H9 (cell line): ENCODE results near the gene INO80. TPM values are rescaled to one million over a fixed set of nuclear protein-coding genes. Genes with fewer than 3 reads are reported as not detected.

Source experiments
- DNase-seq: peaks from one replicate; pipeline ENCODE4 v3.0.0-alpha.2; 2017
- H2AFZ ChIP-seq: one replicate; pipeline ENCODE4 v1.6.1; 2013; ENCODE audit warnings: mild to moderate bottlenecking, low read length, control low read depth, moderate library complexity
- H2AK5ac ChIP-seq: 2 replicates; pipeline ENCODE4 v1.6.1; 2013; ENCODE audit warnings: low read length, control low read depth, mixed read lengths; ENCODE audit not compliant: insufficient read length
- H2BK120ac ChIP-seq: one replicate; pipeline ENCODE4 v1.6.1; 2013; ENCODE audit warnings: low read depth, mild to moderate bottlenecking, low read length, control low read depth, inconsistent platforms; ENCODE audit not compliant: poor library complexity, severe bottlenecking
- H2BK12ac ChIP-seq: 2 replicates; pipeline ENCODE4 v1.6.1; 2013; ENCODE audit warnings: low read length, control low read depth, mixed read lengths, low read depth; ENCODE audit not compliant: insufficient read length
- H2BK15ac ChIP-seq: 2 replicates; pipeline ENCODE4 v1.6.1; 2013; ENCODE audit warnings: low read depth, low read length, control low read depth
- H2BK20ac ChIP-seq: one replicate; pipeline ENCODE4 v1.6.1; 2013; ENCODE audit warnings: low read depth, mild to moderate bottlenecking, low read length, control low read depth, inconsistent platforms; ENCODE audit not compliant: poor library complexity, severe bottlenecking
- H2BK5ac ChIP-seq: 2 replicates; pipeline ENCODE4 v1.6.1; 2013; ENCODE audit warnings: low read length, control low read depth, mixed read lengths; ENCODE audit not compliant: insufficient read length
- H3K14ac ChIP-seq: 2 replicates; pipeline ENCODE4 v1.6.1; 2013; ENCODE audit warnings: low read length, control low read depth; ENCODE audit not compliant: insufficient read depth
- H3K18ac ChIP-seq: 2 replicates; pipeline ENCODE4 v1.6.1; 2013; ENCODE audit warnings: low read depth, mild to moderate bottlenecking, mixed read lengths, low read length, control low read depth; ENCODE audit not compliant: insufficient read length
- H3K23ac ChIP-seq: 2 replicates; pipeline ENCODE4 v1.6.1; 2013; ENCODE audit warnings: low read length, control low read depth, mixed read lengths, low read depth; ENCODE audit not compliant: insufficient read length
- H3K23me2 ChIP-seq: 2 replicates; pipeline ENCODE4 v1.6.1; 2013; ENCODE audit warnings: low read depth, mild to moderate bottlenecking, mixed read lengths, low read length, control low read depth; ENCODE audit not compliant: insufficient read length, poor library complexity, severe bottlenecking
- H3K27ac ChIP-seq: 2 replicates; pipeline ENCODE4 v1.5.1; 2013; ENCODE audit warnings: low read length, control low read depth, mixed read lengths, low read depth; ENCODE audit not compliant: insufficient read length
- H3K27me3 ChIP-seq: 2 replicates; pipeline ENCODE4 v1.6.1; 2013; ENCODE audit warnings: low read length, control low read depth, inconsistent platforms; ENCODE audit not compliant: insufficient read depth
- H3K4ac ChIP-seq: 2 replicates; pipeline ENCODE4 v1.6.1; 2013; ENCODE audit warnings: low read depth, mild to moderate bottlenecking, control low read depth, inconsistent platforms, low read length, moderate library complexity
- H3K4me1 ChIP-seq: 2 replicates; pipeline ENCODE4 v1.6.1; 2013; ENCODE audit warnings: low read length, control low read depth, inconsistent platforms; ENCODE audit not compliant: insufficient read depth
- H3K4me2 ChIP-seq: 2 replicates; pipeline ENCODE4 v1.6.1; 2013; ENCODE audit warnings: low read length, control low read depth, mixed read lengths; ENCODE audit not compliant: insufficient read length, insufficient read depth
- H3K56ac ChIP-seq: 2 replicates; pipeline ENCODE4 v1.6.1; 2013; ENCODE audit warnings: low read depth, mild to moderate bottlenecking, mixed read lengths, low read length, control low read depth; ENCODE audit not compliant: insufficient read length
- H3K79me1 ChIP-seq: 2 replicates; pipeline ENCODE4 v1.6.1; 2013; ENCODE audit warnings: low read depth, mild to moderate bottlenecking, moderate library complexity, low read length, control low read depth, inconsistent platforms; ENCODE audit not compliant: insufficient read depth, poor library complexity, severe bottlenecking
- H3K79me2 ChIP-seq: 2 replicates; pipeline ENCODE4 v1.6.1; 2013; ENCODE audit warnings: low read length, control low read depth, inconsistent platforms; ENCODE audit not compliant: insufficient read depth
- H3K9ac ChIP-seq: 2 replicates; pipeline ENCODE4 v1.6.1; 2013; ENCODE audit warnings: low read length, control low read depth, mixed read lengths; ENCODE audit not compliant: insufficient read length; ENCODE audit errors: extremely low read depth
- H3K9me3 ChIP-seq: one replicate; pipeline ENCODE4 v1.6.1; 2013; ENCODE audit warnings: low read depth, low read length, inconsistent platforms; ENCODE audit not compliant: control insufficient read depth
- H3T11ph ChIP-seq: one replicate; pipeline ENCODE4 v1.6.1; 2013; ENCODE audit warnings: mild to moderate bottlenecking, low read length, control low read depth, inconsistent platforms
- H4K20me1 ChIP-seq: one replicate; pipeline ENCODE4 v1.6.1; 2013; ENCODE audit not compliant: control insufficient read depth, insufficient read length, insufficient read depth
- H4K5ac ChIP-seq: 2 replicates; pipeline ENCODE4 v1.6.1; 2013; ENCODE audit warnings: low read depth, mild to moderate bottlenecking, mixed read lengths, low read length, control low read depth; ENCODE audit not compliant: insufficient read length
- H4K8ac ChIP-seq: replicated peaks from 2 replicates; pipeline ENCODE4 v1.6.1; 2013; ENCODE audit warnings: low read length, control low read depth, mixed read lengths, low read depth; ENCODE audit not compliant: insufficient read length
- H4K91ac ChIP-seq: 2 replicates; pipeline ENCODE4 v1.6.1; 2013; ENCODE audit warnings: low read depth, mild to moderate bottlenecking, moderate library complexity, mixed read lengths, low read length, control low read depth; ENCODE audit not compliant: insufficient read length
- H3K27ac Mint-ChIP-seq, 3 experiments: 2 replicates in 2 of 3; 3 replicates in 1 of 3; pipeline ENCODE4 v1.8.0; 2020 to 2021; ENCODE audit warnings: mixed read lengths in 3 of 3, mild to moderate bottlenecking in 1 of 3, moderate library complexity in 1 of 3
- H3K27me3 Mint-ChIP-seq: 2 replicates; pipeline ENCODE4 v1.8.0; 2021; ENCODE audit warnings: low read depth, mild to moderate bottlenecking, moderate library complexity, mixed read lengths
- H3K36me3 Mint-ChIP-seq, 3 experiments: 2 replicates in 2 of 3; 3 replicates in 1 of 3; pipeline ENCODE4 v1.8.0; 2020 to 2021; ENCODE audit warnings: low read depth in 3 of 3, mixed read lengths in 3 of 3; ENCODE audit not compliant: insufficient read depth in 1 of 3
- H3K4me1 Mint-ChIP-seq, 2 experiments: 2 replicates each; pipeline ENCODE4 v1.8.0; 2020; ENCODE audit warnings: mixed read lengths in 2 of 2
- H3K4me3 Mint-ChIP-seq, 2 experiments: 2 replicates in 1 of 2; 3 replicates in 1 of 2; pipeline ENCODE4 v1.8.0; 2020 to 2021; ENCODE audit warnings: mild to moderate bottlenecking in 2 of 2, mixed read lengths in 2 of 2, moderate library complexity in 1 of 2
- H3K9me3 Mint-ChIP-seq, 2 experiments: 2 replicates in 1 of 2; 3 replicates in 1 of 2; pipeline ENCODE4 v1.8.0; 2020; ENCODE audit warnings: mild to moderate bottlenecking in 2 of 2, mixed read lengths in 2 of 2, moderate library complexity in 1 of 2
- CTCF ChIP-seq: fragments of 200-600 bp; sonication (generic); conservative IDR thresholded peaks from 3 replicates; pipeline ENCODE4 v1.8.0; 2021; ENCODE audit warnings: antibody characterized with exemption, mild to moderate bottlenecking
- whole genome bisulfite sequencing: extraction: QIAGEN DNeasy Blood & Tissue Kit; methylation state at CpG from one replicate; pipeline ENCODE4 v1.1.7; 2013; ENCODE audit warnings: missing lambda C conversion rate, low lambda C conversion rate, mixed read lengths; ENCODE audit not compliant: insufficient read length; ENCODE audit errors: extremely low coverage; 5-methylcytosine and 5-hydroxymethylcytosine counted together
- total RNA-seq: library from RNA; stranded (reverse); gene quantifications from 2 replicates; pipeline ENCODE4 v1.2.1, GENCODE V29; 2021

The INO80 gene
- total RNA-seq, 1 experiment from 2014 or later, result 29.2 TPM

DNA sequence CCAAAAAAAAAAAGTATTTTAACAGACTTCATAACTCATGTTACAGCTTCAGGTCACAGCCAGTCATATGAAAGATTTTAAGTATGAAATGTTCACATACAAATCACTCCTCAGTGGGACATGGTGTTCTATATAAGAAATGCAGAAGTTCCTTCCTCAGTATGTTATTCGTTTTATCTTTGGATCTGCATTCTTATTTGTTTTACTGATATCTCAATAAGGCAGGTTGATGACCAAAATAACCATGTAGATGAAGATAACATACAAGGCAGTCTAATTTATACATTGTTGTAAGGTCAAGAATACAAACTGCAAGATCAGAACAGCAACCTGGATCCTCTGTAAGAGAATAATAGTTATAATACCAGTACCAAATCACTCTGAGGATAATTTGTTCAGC, 87.2 kb downstream of the INO80 start:
- no peak overlapping the region for H3K4me3 Mint-ChIP-seq
- no peak overlapping the region for H3K27ac Mint-ChIP-seq
- no peak overlapping the region for H4K5ac ChIP-seq
- no peak overlapping the region for H2AK5ac ChIP-seq
- no peaks in the 10 kb centered on the region for H3K79me1 ChIP-seq
- H2BK5ac ChIP-seq, result no peak overlapping the region
- no peaks in the 10 kb centered on the region for H3K79me2 ChIP-seq
- no peak overlapping the region for H3K4ac ChIP-seq
- no CpG with 5 or more reads among the region's 1 CpG for WGBS
- H3K4me1 Mint-ChIP-seq, result no peaks in the 10 kb centered on the region; a peak in 1 of 4 replicates
- no peak overlapping the region for H3K56ac ChIP-seq
- no peaks in the 10 kb centered on the region for H3K27me3 Mint-ChIP-seq
- no peak overlapping the region for H3K14ac ChIP-seq
- H3K4me1 ChIP-seq, result no peaks in the 10 kb centered on the region
- no peaks in the 10 kb centered on the region for H3K9me3 Mint-ChIP-seq
- no peak overlapping the region for H4K8ac ChIP-seq
- H3K27ac ChIP-seq, result no peak overlapping the region
- peaks cover 8 to 35% (median 15%) of the 10 kb centered on the region in 3 experiments; a peak in 5 of 7 replicates for H3K36me3 Mint-ChIP-seq
- no peak overlapping the region for H2BK20ac ChIP-seq
- no peak overlapping the region for H3K9ac ChIP-seq
- no peaks in the 10 kb centered on the region for H4K20me1 ChIP-seq
- H2BK15ac ChIP-seq, result no peak overlapping the region
- no peak overlapping the region for H3T11ph ChIP-seq
- H3K23me2 ChIP-seq, result no peaks in the 10 kb centered on the region
- H3K23ac ChIP-seq, result no peak overlapping the region
- no peak overlapping the region for H2BK12ac ChIP-seq
- H2BK120ac ChIP-seq, result no peak overlapping the region
- H3K18ac ChIP-seq, result no peak overlapping the region
- no peak for DNase-seq
- no peaks in the 10 kb centered on the region for H3K27me3 ChIP-seq
- no peak overlapping the region for H3K4me2 ChIP-seq
- H4K91ac ChIP-seq, result no peak overlapping the region
- no peak overlapping the region for H2AFZ ChIP-seq
- no peak for TF ChIP-seq CTCF
- H3K9me3 ChIP-seq, result no peaks in the 10 kb centered on the region
